Breast epithelium (tissue), 3 donors: ENCODE data around the gene NUBPL.

Experiments
- POLR2A ChIP-seq: fragments of 450-650 bp; IDR thresholded peaks from one replicate; pipeline ENCODE4 v1.6.1; 2016; ENCODE audit warnings: antibody characterized with exemption, mild to moderate bottlenecking, moderate library complexity
- TF ChIP-seq, protein P1 (sequence below), 3 donors: fragments of 450-650 bp; IDR thresholded peaks; one replicate each; pipeline ENCODE4 v1.5.1; 2016 to 2017; ENCODE audit warnings: antibody characterized with exemption in 3 of 3, mild to moderate bottlenecking in 3 of 3, moderate library complexity in 3 of 3

DNA sequence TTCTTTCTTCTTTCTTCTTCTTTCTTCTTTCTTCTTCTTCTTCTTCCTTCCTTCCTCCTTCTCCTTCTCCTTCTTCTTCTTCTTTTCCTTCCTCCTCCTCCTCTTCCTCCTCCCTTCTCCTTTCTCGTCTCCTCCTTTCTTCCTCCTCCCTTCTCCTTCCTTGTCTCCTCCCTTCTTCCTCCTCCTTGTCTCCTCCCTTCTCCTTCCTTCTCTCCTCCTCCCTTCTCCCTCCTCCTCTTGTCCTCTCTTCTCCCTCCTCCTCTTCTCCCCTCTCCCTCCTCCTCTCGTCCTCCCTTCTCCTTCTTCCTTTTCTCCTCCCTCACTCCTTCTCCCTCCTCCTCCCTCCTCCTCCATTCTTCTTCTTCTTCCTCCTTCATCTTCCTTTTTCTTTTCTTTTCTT is 44.5 kb downstream of the NUBPL start:
- TF ChIP-seq, protein P1, sequence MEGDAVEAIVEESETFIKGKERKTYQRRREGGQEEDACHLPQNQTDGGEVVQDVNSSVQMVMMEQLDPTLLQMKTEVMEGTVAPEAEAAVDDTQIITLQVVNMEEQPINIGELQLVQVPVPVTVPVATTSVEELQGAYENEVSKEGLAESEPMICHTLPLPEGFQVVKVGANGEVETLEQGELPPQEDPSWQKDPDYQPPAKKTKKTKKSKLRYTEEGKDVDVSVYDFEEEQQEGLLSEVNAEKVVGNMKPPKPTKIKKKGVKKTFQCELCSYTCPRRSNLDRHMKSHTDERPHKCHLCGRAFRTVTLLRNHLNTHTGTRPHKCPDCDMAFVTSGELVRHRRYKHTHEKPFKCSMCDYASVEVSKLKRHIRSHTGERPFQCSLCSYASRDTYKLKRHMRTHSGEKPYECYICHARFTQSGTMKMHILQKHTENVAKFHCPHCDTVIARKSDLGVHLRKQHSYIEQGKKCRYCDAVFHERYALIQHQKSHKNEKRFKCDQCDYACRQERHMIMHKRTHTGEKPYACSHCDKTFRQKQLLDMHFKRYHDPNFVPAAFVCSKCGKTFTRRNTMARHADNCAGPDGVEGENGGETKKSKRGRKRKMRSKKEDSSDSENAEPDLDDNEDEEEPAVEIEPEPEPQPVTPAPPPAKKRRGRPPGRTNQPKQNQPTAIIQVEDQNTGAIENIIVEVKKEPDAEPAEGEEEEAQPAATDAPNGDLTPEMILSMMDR (IDR thresholded peaks at IDR 0.05), result no peak
- no peak for TF ChIP-seq POLR2A
